Kidney epithelial cell (primary cell): ENCODE data around the gene HSBP1L1. TPM values are rescaled to one million over a fixed set of nuclear protein-coding genes. Genes with fewer than 3 reads are reported as not detected.

Experiments used
- DNase-seq: peaks from one replicate; pipeline ENCODE4 v3.0.0-alpha.2; 2010; ENCODE audit warnings: low read depth
- H3K27me3 ChIP-seq: 2 replicates; pipeline ENCODE4 v1.6.0; 2011; ENCODE audit warnings: low read length; ENCODE audit not compliant: control insufficient read depth, insufficient read depth
- H3K36me3 ChIP-seq: 2 replicates; pipeline ENCODE4 v1.5.1; 2011; ENCODE audit warnings: low read length; ENCODE audit not compliant: control insufficient read depth, insufficient read depth
- H3K4me3 ChIP-seq: 2 replicates; pipeline ENCODE4 v1.5.1; 2011; ENCODE audit warnings: low read depth, mild to moderate bottlenecking, control low read depth, low read length
- total RNA-seq: library from RNA; depleted of rRNA; stranded (reverse); fragments of >200 nt; gene quantifications from 2 replicates; pipeline ENCODE4 v1.2.3, GENCODE V29; 2015
- TF ChIP-seq, protein P1 (sequence below): IDR thresholded peaks from 2 replicates; pipeline ENCODE4 v1.5.1; 2011; ENCODE audit warnings: mild to moderate bottlenecking, moderate library complexity, low read length, control low read depth, inconsistent platforms; ENCODE audit not compliant: insufficient read depth, poor library complexity, severe bottlenecking

The HSBP1L1 gene
- total RNA-seq, 1 donor from 2014 or later, result 26.4 TPM

DNA sequence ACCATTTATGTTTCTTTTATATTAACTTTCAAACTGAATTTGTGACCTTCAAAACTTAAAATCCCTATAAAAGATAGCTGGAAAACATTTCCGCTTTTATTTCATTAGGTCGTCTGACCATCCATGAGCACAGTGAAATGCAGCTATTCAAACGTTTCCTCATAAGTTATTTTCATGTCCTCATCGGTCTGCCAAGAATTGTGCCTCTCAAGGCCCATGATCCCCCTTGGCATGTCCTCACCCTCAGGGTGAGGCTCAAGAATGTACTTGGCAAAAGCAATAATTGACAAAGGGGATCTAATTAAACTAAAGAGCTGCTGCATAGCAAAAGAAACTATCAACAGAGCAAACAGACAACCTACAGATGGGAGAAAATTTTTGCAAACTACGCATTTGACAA, 25.3 kb upstream of the HSBP1L1 start:
- TF ChIP-seq, protein P1, sequence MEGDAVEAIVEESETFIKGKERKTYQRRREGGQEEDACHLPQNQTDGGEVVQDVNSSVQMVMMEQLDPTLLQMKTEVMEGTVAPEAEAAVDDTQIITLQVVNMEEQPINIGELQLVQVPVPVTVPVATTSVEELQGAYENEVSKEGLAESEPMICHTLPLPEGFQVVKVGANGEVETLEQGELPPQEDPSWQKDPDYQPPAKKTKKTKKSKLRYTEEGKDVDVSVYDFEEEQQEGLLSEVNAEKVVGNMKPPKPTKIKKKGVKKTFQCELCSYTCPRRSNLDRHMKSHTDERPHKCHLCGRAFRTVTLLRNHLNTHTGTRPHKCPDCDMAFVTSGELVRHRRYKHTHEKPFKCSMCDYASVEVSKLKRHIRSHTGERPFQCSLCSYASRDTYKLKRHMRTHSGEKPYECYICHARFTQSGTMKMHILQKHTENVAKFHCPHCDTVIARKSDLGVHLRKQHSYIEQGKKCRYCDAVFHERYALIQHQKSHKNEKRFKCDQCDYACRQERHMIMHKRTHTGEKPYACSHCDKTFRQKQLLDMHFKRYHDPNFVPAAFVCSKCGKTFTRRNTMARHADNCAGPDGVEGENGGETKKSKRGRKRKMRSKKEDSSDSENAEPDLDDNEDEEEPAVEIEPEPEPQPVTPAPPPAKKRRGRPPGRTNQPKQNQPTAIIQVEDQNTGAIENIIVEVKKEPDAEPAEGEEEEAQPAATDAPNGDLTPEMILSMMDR, result no peak
- no peak for DNase-seq
- Histone ChIP-seq H3K27me3 (no peaks in the 10 kb centered on the region), H3K36me3 (peaks cover 1% of the 10 kb centered on the region), H3K4me3 (no peak overlapping the region)

DNA sequence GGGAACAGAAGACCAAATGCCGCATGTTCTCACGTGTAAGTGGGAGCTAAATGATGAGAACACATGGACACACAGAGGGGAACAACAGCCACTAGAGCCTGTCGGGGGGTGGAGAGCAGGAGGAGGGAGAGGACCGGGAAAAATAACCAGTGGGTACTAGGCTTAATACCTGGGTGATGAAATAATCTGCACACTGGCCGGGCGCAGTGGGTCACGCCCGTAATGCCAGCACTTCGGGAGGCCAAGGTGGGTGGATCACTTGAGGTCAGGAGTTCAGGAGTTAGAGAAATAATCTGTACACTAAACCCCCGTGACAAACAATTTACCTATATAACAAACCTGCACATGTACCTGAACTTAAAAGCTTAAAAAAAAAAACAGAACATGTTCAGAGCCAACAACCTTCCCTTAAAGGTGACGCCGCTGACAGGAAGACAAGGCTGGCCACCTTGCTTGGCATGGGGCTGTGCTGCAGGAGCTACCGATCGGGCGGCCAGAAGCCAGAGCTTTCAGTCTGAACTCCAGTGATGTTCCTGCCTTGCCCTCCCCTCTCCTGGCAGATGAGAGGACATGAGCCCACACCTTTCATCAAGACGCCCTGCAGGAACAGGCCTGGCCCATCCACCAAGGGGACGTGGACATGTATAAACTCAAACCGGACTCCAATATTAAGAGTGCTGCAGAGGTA, 24.2 kb upstream of the HSBP1L1 start:
- no peak overlapping the region for H3K4me3 ChIP-seq
- H3K27me3 ChIP-seq, result no peaks in the 10 kb centered on the region
- TF ChIP-seq, protein P1, result no peak
- DNase-seq, result no peak
- peaks cover 1% of the 10 kb centered on the region for H3K36me3 ChIP-seq

DNA sequence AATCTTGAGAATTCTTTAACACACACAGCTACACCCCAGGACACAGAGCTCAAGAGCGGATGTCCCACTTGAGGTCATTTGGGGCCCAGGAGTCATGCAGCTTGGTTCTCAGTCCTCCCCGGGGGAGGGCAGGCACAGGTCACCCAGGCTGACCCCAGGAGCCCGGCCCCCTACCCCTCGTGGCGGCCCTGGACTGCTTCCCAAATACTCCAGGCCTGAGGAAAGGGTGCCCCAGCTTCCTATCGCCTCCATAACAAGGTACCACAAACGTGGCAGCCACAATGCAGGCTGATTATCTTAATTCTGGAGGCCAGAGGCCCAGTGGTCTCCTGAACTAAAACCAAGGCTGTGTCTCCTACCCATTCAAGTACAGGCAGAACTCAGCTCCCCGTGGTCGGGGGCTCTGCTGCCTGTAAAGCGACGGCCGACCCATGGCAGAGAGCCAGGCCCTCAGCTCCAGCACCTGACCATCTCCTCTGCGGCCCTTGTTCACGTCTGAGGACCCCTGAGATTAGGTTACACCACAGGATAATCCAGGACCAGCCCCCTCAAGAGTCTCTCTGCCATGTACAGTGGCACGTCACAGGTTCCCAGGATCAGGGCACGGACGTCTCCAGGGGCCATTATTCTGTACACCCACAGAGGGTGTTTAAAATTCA, 23.5 kb upstream of the HSBP1L1 start:
- Histone ChIP-seq H3K4me3 (no peak overlapping the region), H3K36me3 (peaks cover 1% of the 10 kb centered on the region), H3K27me3 (no peaks in the 10 kb centered on the region)
- TF ChIP-seq, protein P1, result no peak
- DNase-seq, result no peak

DNA sequence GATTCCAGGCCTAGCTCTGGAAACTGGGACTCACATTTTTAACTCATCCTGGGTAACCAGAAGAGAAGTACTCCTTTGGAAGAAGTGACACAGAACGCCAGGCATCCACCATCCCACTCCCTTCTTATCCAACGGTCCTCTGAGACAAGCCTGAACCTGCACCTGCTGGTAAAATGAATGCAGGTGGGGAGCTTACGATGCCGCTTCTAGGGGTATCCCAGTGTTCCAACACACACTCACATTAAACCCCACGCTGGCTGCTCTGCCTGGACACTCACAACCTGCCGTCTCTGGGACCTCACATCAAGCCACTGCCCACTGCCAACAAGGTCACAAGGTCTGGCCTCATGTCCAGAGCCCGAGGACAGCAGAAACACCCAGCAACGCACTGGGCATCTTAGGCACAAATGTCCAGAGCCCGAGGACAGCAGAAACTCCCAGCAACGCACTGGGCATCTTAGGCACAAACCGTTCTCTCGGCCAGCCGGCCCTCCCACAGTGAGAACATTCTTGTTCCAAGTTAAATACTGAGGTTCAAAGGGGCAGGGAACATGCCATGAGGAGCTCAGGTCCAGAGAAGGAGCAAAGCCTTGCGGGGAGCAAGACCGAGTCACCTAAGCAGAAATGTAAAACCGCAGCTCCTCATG, 22.8 kb upstream of the HSBP1L1 start:
- no peaks in the 10 kb centered on the region for H3K36me3 ChIP-seq
- DNase-seq, result no peak
- TF ChIP-seq, protein P1, result no peak

DNA sequence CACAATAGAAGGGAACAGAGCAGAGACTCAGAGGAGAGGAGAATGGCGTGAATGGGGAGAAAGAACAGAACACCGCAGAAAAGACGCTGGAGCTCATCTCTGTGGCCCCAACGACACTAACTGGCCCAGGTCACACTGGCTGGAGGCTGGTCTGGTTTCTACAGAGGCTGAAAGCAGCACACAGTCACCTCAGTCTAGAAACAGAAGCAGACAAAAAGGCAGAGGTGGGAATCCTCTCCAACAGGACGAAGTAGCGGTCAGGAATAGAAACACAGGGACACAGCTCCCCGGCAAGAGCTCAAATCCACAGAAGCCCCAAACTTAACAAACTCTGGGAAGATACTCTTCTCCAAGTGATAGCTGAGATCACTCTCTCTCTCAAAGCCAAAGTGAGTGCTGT, 22.2 kb upstream of the HSBP1L1 start:
- Histone ChIP-seq H3K4me3 (no peak overlapping the region), H3K27me3 (no peaks in the 10 kb centered on the region), H3K36me3 (no peaks in the 10 kb centered on the region)
- TF ChIP-seq, protein P1, result no peak
- DNase-seq, result no peak

More for the DNA sequence above, 22.8 kb upstream of the HSBP1L1 start:
- H3K27me3 ChIP-seq, result no peaks in the 10 kb centered on the region
- no peak overlapping the region for H3K4me3 ChIP-seq
